ENCODE results near the gene MTRR.

- TF ChIP-seq POLR2A (IDR thresholded peaks at IDR 0.05): no peak
- TF ChIP-seq, protein P1, sequence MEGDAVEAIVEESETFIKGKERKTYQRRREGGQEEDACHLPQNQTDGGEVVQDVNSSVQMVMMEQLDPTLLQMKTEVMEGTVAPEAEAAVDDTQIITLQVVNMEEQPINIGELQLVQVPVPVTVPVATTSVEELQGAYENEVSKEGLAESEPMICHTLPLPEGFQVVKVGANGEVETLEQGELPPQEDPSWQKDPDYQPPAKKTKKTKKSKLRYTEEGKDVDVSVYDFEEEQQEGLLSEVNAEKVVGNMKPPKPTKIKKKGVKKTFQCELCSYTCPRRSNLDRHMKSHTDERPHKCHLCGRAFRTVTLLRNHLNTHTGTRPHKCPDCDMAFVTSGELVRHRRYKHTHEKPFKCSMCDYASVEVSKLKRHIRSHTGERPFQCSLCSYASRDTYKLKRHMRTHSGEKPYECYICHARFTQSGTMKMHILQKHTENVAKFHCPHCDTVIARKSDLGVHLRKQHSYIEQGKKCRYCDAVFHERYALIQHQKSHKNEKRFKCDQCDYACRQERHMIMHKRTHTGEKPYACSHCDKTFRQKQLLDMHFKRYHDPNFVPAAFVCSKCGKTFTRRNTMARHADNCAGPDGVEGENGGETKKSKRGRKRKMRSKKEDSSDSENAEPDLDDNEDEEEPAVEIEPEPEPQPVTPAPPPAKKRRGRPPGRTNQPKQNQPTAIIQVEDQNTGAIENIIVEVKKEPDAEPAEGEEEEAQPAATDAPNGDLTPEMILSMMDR (IDR thresholded peaks at IDR 0.05 in 8 of 11, conservative IDR thresholded peaks at IDR 0.05 in 3 of 11): no peak
Observed at GRCh38 chr5:7857926-7858632, 10.9 kb upstream of the MTRR start.

All from spleen (tissue), 7 donors.